ENCODE results near the gene OSBP2. TPM values are rescaled to one million over a fixed set of nuclear protein-coding genes. Genes with fewer than 3 reads are reported as not detected.

OSBP2 gene
- total RNA-seq, 2 donors from 2014 or later: 6.8 to 11.1 TPM

- DNase-seq: no peak
- Mint-ChIP-seq H3K9me3 (no peaks in the 10 kb centered on the region), H3K4me1 (peaks cover 34% of the 10 kb centered on the region), H3K27me3 (ENCODE audit: insufficient read depth) (no peaks in the 10 kb centered on the region), H3K36me3 (ENCODE audit: low read depth) (no peaks in the 10 kb centered on the region), H3K27ac (no peak overlapping the region), H3K4me3 (no peak overlapping the region)
- Histone ChIP-seq H3K27ac (ENCODE audit: low read depth, low read length) (no peak overlapping the region), H3K4me3 (ENCODE audit: low read length) (no peak overlapping the region), H3K9me3 (ENCODE audit: control insufficient read depth, low read length) (no peaks in the 10 kb centered on the region), H3K9ac (ENCODE audit: extremely low read depth, low read length, poor library complexity, severe bottlenecking) (no peak overlapping the region), H3K36me3 (ENCODE audit: control insufficient read depth, insufficient read depth, low read length) (no peaks in the 10 kb centered on the region), H3K27me3 (ENCODE audit: control insufficient read depth, insufficient read depth, low read length, poor library complexity, severe bottlenecking) (no peaks in the 10 kb centered on the region), H3K4me1 (ENCODE audit: control insufficient read depth, insufficient read depth, low read length) (peaks cover 7% of the 10 kb centered on the region)
- WGBS, 2 experiments (ENCODE audit: insufficient coverage in 1 of 2, insufficient read length in 1 of 2): 84 to 100% methylated on average over 1 to 2 of the region's 3 CpGs
- no peak for TF ChIP-seq CTCF (conservative IDR thresholded peaks at IDR 0.05)
These were observed 23.3 kb downstream of the OSBP2 start for GRCh38 chr22:30717952-30718351.

- H3K4me1 Mint-ChIP-seq: peaks cover 34% of the 10 kb centered on the region
- Histone ChIP-seq H3K36me3 (ENCODE audit: control insufficient read depth, insufficient read depth, low read length) (no peaks in the 10 kb centered on the region), H3K27ac (ENCODE audit: low read depth, low read length) (no peak overlapping the region), H3K27me3 (ENCODE audit: control insufficient read depth, insufficient read depth, low read length, poor library complexity, severe bottlenecking) (no peaks in the 10 kb centered on the region), H3K4me1 (ENCODE audit: control insufficient read depth, insufficient read depth, low read length) (peaks cover 7% of the 10 kb centered on the region), H3K9ac (ENCODE audit: extremely low read depth, low read length, poor library complexity, severe bottlenecking) (no peak overlapping the region), H3K9me3 (ENCODE audit: control insufficient read depth, low read length) (no peaks in the 10 kb centered on the region), H3K4me3 (ENCODE audit: low read length) (no peak overlapping the region)
- no peak for TF ChIP-seq CTCF (conservative IDR thresholded peaks at IDR 0.05)
- H3K27me3 Mint-ChIP-seq (ENCODE audit: insufficient read depth): no peaks in the 10 kb centered on the region
- no peak for DNase-seq
- no peaks in the 10 kb centered on the region for H3K36me3 Mint-ChIP-seq (ENCODE audit: low read depth)
- H3K9me3 Mint-ChIP-seq: no peaks in the 10 kb centered on the region
- WGBS, 2 experiments (ENCODE audit: insufficient coverage in 1 of 2, insufficient read length in 1 of 2): 85% methylated on average over 4 of the region's 4 CpGs
- H3K4me3 Mint-ChIP-seq: no peak overlapping the region
- peak overlapping the region; percentile 17 for H3K27ac Mint-ChIP-seq
These were observed 23.8 kb downstream of the OSBP2 start for GRCh38 chr22:30718491-30718890.

GRCh38 chr22:30718938-30719337 lies 24.3 kb downstream of the OSBP2 start:
- H3K4me1 Mint-ChIP-seq: peaks cover 34% of the 10 kb centered on the region
- DNase-seq: no peak
- WGBS, 2 experiments (ENCODE audit: insufficient coverage in 1 of 2, insufficient read length in 1 of 2): 71 to 92% methylated on average over 2 to 4 of the region's 4 CpGs
- no peak overlapping the region for H3K4me3 ChIP-seq (ENCODE audit: low read length)
- no peaks in the 10 kb centered on the region for H3K36me3 ChIP-seq (ENCODE audit: control insufficient read depth, insufficient read depth, low read length)
- peaks cover 7% of the 10 kb centered on the region for H3K4me1 ChIP-seq (ENCODE audit: control insufficient read depth, insufficient read depth, low read length)
- H3K27ac Mint-ChIP-seq: peak overlapping the region; percentile 89
- TF ChIP-seq CTCF (conservative IDR thresholded peaks at IDR 0.05): no peak
- H3K27me3 Mint-ChIP-seq (ENCODE audit: insufficient read depth): peaks cover 3% of the 10 kb centered on the region
- no peak overlapping the region for H3K4me3 Mint-ChIP-seq
- H3K9me3 ChIP-seq (ENCODE audit: control insufficient read depth, low read length): no peaks in the 10 kb centered on the region
- no peaks in the 10 kb centered on the region for H3K27me3 ChIP-seq (ENCODE audit: control insufficient read depth, insufficient read depth, low read length, poor library complexity, severe bottlenecking)
- no peaks in the 10 kb centered on the region for H3K36me3 Mint-ChIP-seq (ENCODE audit: low read depth)
- no peaks in the 10 kb centered on the region for H3K9me3 Mint-ChIP-seq
- H3K27ac ChIP-seq (ENCODE audit: low read depth, low read length): no peak overlapping the region
- H3K9ac ChIP-seq (ENCODE audit: extremely low read depth, low read length, poor library complexity, severe bottlenecking): no peak overlapping the region
